Calu3 (cell line): ENCODE results near the gene GRIA3. TPM values are rescaled to one million over a fixed set of nuclear protein-coding genes. Genes with fewer than 3 reads are reported as not detected.

ENCODE experiments used
- BruUV-seq: library from RNA; stranded (reverse); fragments of 400-500 nt; replicated peaks from 2 replicates; lab custom pipeline; 2021; lab: Mats Ljungman, UMichigan
- CTCF ChIA-PET: fragments of 300-600 bp; sonication (Branson Sonifier 250); formaldehyde crosslinking; loops from one replicate; lab custom pipeline; 2022; ENCODE audit warnings: antibody characterized with exemption; lab: Charles Lee
- DNase-seq: peaks from one replicate; pipeline ENCODE4 v3.0.0; 2022
- H3K27ac Mint-ChIP-seq: one replicate; pipeline ENCODE4 v1.8.0; 2022; ENCODE audit warnings: mixed read lengths; ENCODE audit not compliant: unreplicated experiment
- H3K27me3 Mint-ChIP-seq: one replicate; pipeline ENCODE4 v1.8.0; 2022; ENCODE audit warnings: mixed read lengths; ENCODE audit not compliant: unreplicated experiment
- H3K36me3 Mint-ChIP-seq: one replicate; pipeline ENCODE4 v1.8.0; 2022; ENCODE audit warnings: mild to moderate bottlenecking, moderate library complexity, mixed read lengths; ENCODE audit not compliant: insufficient read depth, unreplicated experiment
- H3K4me1 Mint-ChIP-seq: one replicate; pipeline ENCODE4 v1.8.0; 2022; ENCODE audit warnings: mild to moderate bottlenecking, low read depth, mixed read lengths; ENCODE audit not compliant: unreplicated experiment
- H3K4me3 Mint-ChIP-seq: one replicate; pipeline ENCODE4 v1.8.0; 2022; ENCODE audit warnings: mild to moderate bottlenecking, low read depth, moderate library complexity, mixed read lengths; ENCODE audit not compliant: unreplicated experiment
- H3K9me3 Mint-ChIP-seq: one replicate; pipeline ENCODE4 v1.8.0; 2022; ENCODE audit warnings: low read depth, mixed read lengths; ENCODE audit not compliant: unreplicated experiment
- CTCF ChIP-seq: fragments of 200-600 bp; IDR thresholded peaks from one replicate; pipeline ENCODE4 v1.8.0; 2022; ENCODE audit warnings: antibody characterized with exemption; ENCODE audit not compliant: unreplicated experiment
- intact Hi-C: fragments of 100-400 bp; cut with micrococcal nuclease; formaldehyde crosslinking; loops from one replicate; pipeline ENCODE4 v1.10.0; 2022; ENCODE audit not compliant: unreplicated experiment
- total RNA-seq: library from RNA; stranded (reverse); gene quantifications from 2 replicates; pipeline ENCODE4 v1.2.3, GENCODE V29; 2022

Gene GRIA3
- total RNA-seq, 1 experiment from 2014 or later: not detected

DNA sequence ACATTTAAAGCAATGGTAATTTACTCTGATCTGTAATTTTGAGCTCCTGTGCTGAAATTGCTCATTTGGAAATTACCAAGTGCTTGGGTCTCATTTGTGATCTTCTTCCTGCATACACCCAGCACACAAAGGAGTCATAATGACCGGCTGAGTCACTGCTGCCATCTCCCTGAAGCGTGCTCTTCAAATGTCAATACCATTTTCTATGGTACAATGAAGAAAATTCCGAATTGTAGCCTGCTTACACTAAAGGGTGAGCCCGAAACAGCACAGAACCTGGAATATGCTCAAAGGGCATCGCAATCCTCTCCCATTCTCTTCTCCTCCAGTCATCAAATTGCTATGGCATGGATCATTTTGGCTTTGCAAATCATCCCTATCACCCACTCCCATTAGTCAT, 140.5 kb downstream of the GRIA3 start:
- no TSS peak for BruUV-seq
- DNase-seq: no peak
- Mint-ChIP-seq H3K4me3 (no peak overlapping the region), H3K4me1 (peaks cover 8% of the 10 kb centered on the region), H3K36me3 (no peaks in the 10 kb centered on the region), H3K27ac (no peak overlapping the region), H3K9me3 (no peaks in the 10 kb centered on the region), H3K27me3 (peaks cover 25% of the 10 kb centered on the region)
- intact Hi-C loops: no loop called here
- no peak for TF ChIP-seq CTCF
- CTCF ChIA-PET: no interaction called here

DNA sequence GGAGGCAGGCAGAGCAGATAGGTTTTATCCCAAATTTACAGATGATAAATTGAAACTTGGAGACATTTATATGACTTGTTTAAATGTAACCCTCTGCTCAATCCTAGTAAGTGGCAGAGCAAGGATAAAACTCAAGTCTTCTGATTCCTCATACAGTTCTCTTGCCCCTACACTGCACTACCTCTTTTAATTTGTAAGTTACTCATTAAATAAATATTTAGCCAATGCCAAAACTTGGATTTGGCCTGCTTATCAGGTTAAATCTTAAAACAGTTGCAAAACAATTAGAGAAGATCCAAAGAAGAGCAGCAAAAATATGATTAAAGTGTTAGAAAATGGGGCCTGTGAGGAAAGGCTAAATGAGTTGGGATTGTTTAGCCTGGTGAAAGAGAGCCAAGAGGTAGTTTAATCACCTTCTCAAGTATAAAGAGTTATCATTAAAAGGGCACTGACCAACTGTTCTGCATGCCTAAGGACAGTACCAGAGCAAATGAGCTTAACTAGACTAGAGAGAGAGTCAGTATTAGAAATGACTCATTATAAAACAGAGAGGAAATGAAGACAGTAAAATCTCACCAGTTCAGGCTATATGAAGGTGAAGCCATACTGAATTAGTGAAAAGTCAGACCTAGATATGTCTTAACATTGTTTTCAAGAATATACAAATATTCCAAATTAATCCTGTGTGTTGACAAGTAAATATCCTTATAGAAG, 146.3 kb downstream of the GRIA3 start:
- no peak for DNase-seq
- H3K4me1 Mint-ChIP-seq: peaks cover 8% of the 10 kb centered on the region
- no peak overlapping the region for H3K4me3 Mint-ChIP-seq
- CTCF ChIA-PET: no interaction called here
- no peaks in the 10 kb centered on the region for H3K36me3 Mint-ChIP-seq
- TF ChIP-seq CTCF: no peak
- no peak overlapping the region for H3K27ac Mint-ChIP-seq
- intact Hi-C loops: no loop called here
- no TSS peak for BruUV-seq
- H3K27me3 Mint-ChIP-seq: no peaks in the 10 kb centered on the region
- H3K9me3 Mint-ChIP-seq: no peaks in the 10 kb centered on the region

DNA sequence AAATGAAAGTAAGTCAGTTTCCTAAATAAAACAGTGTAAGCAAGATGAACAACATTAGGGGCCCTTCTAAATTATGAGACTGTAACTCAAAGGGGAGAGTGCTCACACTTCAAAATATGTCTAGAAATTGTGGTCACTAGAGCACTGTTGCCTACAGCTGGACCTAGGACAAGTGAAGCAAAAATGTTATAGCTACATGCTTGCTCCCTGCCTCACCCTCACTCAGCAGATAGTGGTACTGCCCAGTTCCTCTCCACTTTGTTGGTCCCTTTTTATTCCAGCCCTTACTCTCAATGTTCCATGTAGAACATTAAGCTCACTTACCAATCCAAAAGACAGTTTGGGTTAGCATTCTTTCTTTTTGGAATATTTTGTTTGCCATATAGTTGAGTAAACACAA, 147.3 kb downstream of the GRIA3 start:
- CTCF ChIA-PET: no interaction called here
- BruUV-seq: no TSS peak
- intact Hi-C loops: no loop called here
- no peaks in the 10 kb centered on the region for H3K9me3 Mint-ChIP-seq
- no peak for TF ChIP-seq CTCF
- H3K27me3 Mint-ChIP-seq: no peaks in the 10 kb centered on the region
- H3K4me1 Mint-ChIP-seq: peaks cover 8% of the 10 kb centered on the region
- no peak for DNase-seq
- H3K36me3 Mint-ChIP-seq: no peaks in the 10 kb centered on the region
- no peak overlapping the region for H3K4me3 Mint-ChIP-seq
- H3K27ac Mint-ChIP-seq: no peak overlapping the region

DNA sequence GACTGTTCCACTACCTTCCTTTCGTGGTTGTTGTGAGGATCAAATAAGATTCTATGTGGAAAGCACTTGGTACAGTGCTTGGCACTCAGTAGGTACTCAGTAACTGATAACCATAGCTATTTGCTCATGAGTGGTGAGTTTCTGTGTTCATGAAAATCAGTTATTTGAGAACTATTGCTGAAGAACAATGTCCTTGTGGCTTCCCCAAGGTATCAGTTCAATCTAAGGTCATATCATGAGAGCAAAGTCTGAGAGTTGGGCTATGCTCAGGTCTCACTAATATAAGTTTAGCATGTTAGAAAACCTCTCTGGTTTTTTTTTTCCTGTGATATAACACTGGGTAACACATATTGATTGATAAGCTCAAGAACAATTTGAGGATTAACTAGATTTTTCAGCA, 147.8 kb downstream of the GRIA3 start:
- CTCF ChIA-PET: no interaction called here
- no peak for DNase-seq
- H3K27me3 Mint-ChIP-seq: no peaks in the 10 kb centered on the region
- no peak overlapping the region for H3K27ac Mint-ChIP-seq
- no peak for TF ChIP-seq CTCF
- H3K36me3 Mint-ChIP-seq: no peaks in the 10 kb centered on the region
- H3K4me1 Mint-ChIP-seq: peaks cover 8% of the 10 kb centered on the region
- H3K9me3 Mint-ChIP-seq: no peaks in the 10 kb centered on the region
- BruUV-seq: no TSS peak
- intact Hi-C loops: no loop called here
- no peak overlapping the region for H3K4me3 Mint-ChIP-seq
